SK-N-SH treated with all-trans-retinoic acid at 6 μM for 48 hours (cell line): ENCODE data around the gene DISP3.

Experiments
- ATAC-seq: fragments of 200-7000 bp; cut with Tn5 transposase; 3 replicates; pipeline ENCODE4 v1.9.1; 2020; ENCODE audit warnings: mild to moderate bottlenecking, moderate library complexity
- ARNTL ChIP-seq: fragments of 450-650 bp; formaldehyde crosslinking; IDR thresholded peaks from 2 replicates; pipeline ENCODE4 v1.5.0; 2020; ENCODE audit warnings: low read depth, mild to moderate bottlenecking, moderate library complexity, borderline replicate concordance
- CSDC2 ChIP-seq: fragments of 250-450 bp; sonication (Bioruptor Pico); IDR thresholded peaks from 2 replicates; pipeline ENCODE4 v1.5.0; 2020; ENCODE audit warnings: mild to moderate bottlenecking, moderate library complexity
- ESRRG ChIP-seq: fragments of 250-450 bp; sonication (Bioruptor Pico); IDR thresholded peaks from 2 replicates; pipeline ENCODE4 v1.6.1; 2021; ENCODE audit warnings: mild to moderate bottlenecking
- GLIS3 ChIP-seq: fragments of 250-450 bp; sonication (Bioruptor Pico); IDR thresholded peaks from 2 replicates; pipeline ENCODE4 v1.5.0; 2020; ENCODE audit warnings: mild to moderate bottlenecking, moderate library complexity
- ISL1 ChIP-seq: fragments of 250-450 bp; sonication (Bioruptor Pico); IDR thresholded peaks from 2 replicates; pipeline ENCODE4 v2.1.2; 2022; ENCODE audit warnings: mild to moderate bottlenecking, moderate library complexity
- PPARA ChIP-seq: fragments of 250-450 bp; sonication (Bioruptor Pico); IDR thresholded peaks from 2 replicates; pipeline ENCODE4 v1.5.0; 2020; ENCODE audit warnings: mild to moderate bottlenecking, borderline replicate concordance
- TCF4 ChIP-seq: fragments of 250-450 bp; sonication (Bioruptor Pico); IDR thresholded peaks from 2 replicates; pipeline ENCODE4 v1.8.0; 2021; ENCODE audit warnings: mild to moderate bottlenecking, moderate library complexity, borderline replicate concordance
- TOX ChIP-seq: fragments of 250-450 bp; sonication (Bioruptor Pico); IDR thresholded peaks from 2 replicates; pipeline ENCODE4 v1.8.0; 2021; ENCODE audit warnings: mild to moderate bottlenecking, moderate library complexity, borderline replicate concordance
- ZC3H10 ChIP-seq: fragments of 250-450 bp; sonication (Bioruptor Pico); IDR thresholded peaks from 2 replicates; pipeline ENCODE4 v1.5.1; 2021; ENCODE audit warnings: mild to moderate bottlenecking, moderate library complexity
- ZFP3 ChIP-seq: fragments of 250-450 bp; sonication (Bioruptor Pico); IDR thresholded peaks from 2 replicates; pipeline ENCODE4 v1.5.0; 2020; ENCODE audit warnings: mild to moderate bottlenecking, moderate library complexity
- ZFP30 ChIP-seq: fragments of 450-650 bp; formaldehyde crosslinking; IDR thresholded peaks from 2 replicates; pipeline ENCODE4 v1.5.0; 2022; ENCODE audit warnings: mild to moderate bottlenecking, moderate library complexity
- ZNF565 ChIP-seq: fragments of 450-650 bp; formaldehyde crosslinking; conservative IDR thresholded peaks from 2 replicates; pipeline ENCODE4 v1.5.0; 2020; ENCODE audit warnings: low read depth, mild to moderate bottlenecking, moderate library complexity
- ZNF70 ChIP-seq: fragments of 450-650 bp; formaldehyde crosslinking; IDR thresholded peaks from 2 replicates; pipeline ENCODE4 v1.5.0; 2020; ENCODE audit warnings: mild to moderate bottlenecking, moderate library complexity
- ZNF8 ChIP-seq: fragments of 450-650 bp; formaldehyde crosslinking; IDR thresholded peaks from 2 replicates; pipeline ENCODE4 v1.5.0; 2020; ENCODE audit warnings: mild to moderate bottlenecking, moderate library complexity
- TF ChIP-seq, protein P1 (sequence below): fragments of 250-450 bp; sonication (Bioruptor Pico); IDR thresholded peaks from 2 replicates; pipeline ENCODE4 v1.5.0; 2020; ENCODE audit warnings: mild to moderate bottlenecking, moderate library complexity
- TF ChIP-seq, protein P2 (sequence below): fragments of 250-450 bp; sonication (Bioruptor Pico); IDR thresholded peaks from 2 replicates; pipeline ENCODE4 v1.5.1; 2020; ENCODE audit warnings: low read depth, mild to moderate bottlenecking, moderate library complexity
- TF ChIP-seq, protein P3 (sequence below): fragments of 250-450 bp; sonication (Bioruptor Pico); IDR thresholded peaks from 2 replicates; pipeline ENCODE4 v1.5.1; 2021; ENCODE audit warnings: mild to moderate bottlenecking, moderate library complexity
- TF ChIP-seq, protein P4 (sequence below): fragments of 250-450 bp; sonication (Bioruptor Pico); IDR thresholded peaks from 2 replicates; pipeline ENCODE4 v1.8.0; 2021; ENCODE audit warnings: low read depth, mild to moderate bottlenecking, moderate library complexity, borderline replicate concordance

The DISP3 gene

DNA sequence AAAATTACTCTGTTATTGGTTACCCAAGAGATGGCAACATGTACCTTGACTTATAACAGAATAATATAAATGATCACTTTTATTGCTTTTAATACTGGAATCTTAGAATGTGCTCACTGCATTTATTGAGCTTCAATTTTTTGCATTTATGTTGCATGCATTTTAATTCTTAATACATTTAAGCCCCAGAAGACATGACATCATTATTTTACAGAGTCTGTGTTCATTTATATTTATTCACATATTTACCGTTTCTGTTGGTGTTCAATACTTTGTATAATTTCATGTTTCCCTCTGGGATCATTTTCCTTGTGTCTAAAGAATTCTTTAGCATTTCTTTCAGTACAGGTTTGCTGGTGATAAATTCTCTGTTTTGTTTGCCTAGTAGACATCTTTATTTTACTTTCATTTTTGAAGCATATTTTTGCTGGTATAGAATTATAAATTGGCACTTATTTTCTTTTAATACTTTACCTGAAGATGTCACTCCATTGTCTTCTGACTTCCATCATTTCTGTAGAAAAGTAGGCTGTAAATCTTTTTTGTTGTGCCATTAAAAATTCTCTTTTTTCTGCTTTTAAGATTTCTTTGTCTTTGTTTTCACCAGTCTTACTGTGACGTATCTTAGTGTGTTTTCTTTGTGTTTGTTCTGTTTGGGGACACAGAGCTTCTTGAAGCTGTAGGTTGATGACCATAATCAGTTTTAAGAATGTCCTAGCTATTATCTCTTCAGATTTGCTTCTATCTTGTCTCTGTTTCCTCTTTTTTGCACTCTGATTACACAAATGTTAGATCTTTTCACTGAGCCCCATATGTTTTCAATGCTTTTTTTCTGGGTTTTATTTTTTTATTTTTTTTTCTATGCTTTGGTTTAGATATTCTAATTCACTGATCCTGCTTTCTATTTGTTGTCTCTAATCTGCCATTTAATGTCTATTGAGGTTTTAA lies 26.9 kb downstream of the DISP3 start:
- ATAC-seq = no peak
- TF ChIP-seq TCF4 (CRISPR knock-in tag) = no peak
- TF ChIP-seq, protein P1, sequence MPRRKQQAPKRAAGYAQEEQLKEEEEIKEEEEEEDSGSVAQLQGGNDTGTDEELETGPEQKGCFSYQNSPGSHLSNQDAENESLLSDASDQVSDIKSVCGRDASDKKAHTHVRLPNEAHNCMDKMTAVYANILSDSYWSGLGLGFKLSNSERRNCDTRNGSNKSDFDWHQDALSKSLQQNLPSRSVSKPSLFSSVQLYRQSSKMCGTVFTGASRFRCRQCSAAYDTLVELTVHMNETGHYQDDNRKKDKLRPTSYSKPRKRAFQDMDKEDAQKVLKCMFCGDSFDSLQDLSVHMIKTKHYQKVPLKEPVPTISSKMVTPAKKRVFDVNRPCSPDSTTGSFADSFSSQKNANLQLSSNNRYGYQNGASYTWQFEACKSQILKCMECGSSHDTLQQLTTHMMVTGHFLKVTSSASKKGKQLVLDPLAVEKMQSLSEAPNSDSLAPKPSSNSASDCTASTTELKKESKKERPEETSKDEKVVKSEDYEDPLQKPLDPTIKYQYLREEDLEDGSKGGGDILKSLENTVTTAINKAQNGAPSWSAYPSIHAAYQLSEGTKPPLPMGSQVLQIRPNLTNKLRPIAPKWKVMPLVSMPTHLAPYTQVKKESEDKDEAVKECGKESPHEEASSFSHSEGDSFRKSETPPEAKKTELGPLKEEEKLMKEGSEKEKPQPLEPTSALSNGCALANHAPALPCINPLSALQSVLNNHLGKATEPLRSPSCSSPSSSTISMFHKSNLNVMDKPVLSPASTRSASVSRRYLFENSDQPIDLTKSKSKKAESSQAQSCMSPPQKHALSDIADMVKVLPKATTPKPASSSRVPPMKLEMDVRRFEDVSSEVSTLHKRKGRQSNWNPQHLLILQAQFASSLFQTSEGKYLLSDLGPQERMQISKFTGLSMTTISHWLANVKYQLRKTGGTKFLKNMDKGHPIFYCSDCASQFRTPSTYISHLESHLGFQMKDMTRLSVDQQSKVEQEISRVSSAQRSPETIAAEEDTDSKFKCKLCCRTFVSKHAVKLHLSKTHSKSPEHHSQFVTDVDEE (CRISPR knock-in tag) = no peak
- TF ChIP-seq ZNF565 (CRISPR knock-in tag) = no peak
- TF ChIP-seq, protein P2, sequence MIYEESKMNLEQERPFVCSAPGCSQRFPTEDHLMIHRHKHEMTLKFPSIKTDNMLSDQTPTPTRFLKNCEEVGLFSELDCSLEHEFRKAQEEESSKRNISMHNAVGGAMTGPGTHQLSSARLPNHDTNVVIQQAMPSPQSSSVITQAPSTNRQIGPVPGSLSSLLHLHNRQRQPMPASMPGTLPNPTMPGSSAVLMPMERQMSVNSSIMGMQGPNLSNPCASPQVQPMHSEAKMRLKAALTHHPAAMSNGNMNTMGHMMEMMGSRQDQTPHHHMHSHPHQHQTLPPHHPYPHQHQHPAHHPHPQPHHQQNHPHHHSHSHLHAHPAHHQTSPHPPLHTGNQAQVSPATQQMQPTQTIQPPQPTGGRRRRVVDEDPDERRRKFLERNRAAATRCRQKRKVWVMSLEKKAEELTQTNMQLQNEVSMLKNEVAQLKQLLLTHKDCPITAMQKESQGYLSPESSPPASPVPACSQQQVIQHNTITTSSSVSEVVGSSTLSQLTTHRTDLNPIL (CRISPR knock-in tag) = no peak
- TF ChIP-seq ZC3H10 = no peak
- TF ChIP-seq, protein P3, sequence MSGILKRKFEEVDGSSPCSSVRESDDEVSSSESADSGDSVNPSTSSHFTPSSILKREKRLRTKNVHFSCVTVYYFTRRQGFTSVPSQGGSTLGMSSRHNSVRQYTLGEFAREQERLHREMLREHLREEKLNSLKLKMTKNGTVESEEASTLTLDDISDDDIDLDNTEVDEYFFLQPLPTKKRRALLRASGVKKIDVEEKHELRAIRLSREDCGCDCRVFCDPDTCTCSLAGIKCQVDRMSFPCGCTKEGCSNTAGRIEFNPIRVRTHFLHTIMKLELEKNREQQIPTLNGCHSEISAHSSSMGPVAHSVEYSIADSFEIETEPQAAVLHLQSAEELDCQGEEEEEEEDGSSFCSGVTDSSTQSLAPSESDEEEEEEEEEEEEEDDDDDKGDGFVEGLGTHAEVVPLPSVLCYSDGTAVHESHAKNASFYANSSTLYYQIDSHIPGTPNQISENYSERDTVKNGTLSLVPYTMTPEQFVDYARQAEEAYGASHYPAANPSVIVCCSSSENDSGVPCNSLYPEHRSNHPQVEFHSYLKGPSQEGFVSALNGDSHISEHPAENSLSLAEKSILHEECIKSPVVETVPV (CRISPR knock-in tag) = no peak
- no peak for TF ChIP-seq ESRRG (CRISPR knock-in tag)
- no peak for TF ChIP-seq ZFP3 (CRISPR knock-in tag)
- TF ChIP-seq TOX = no peak
- TF ChIP-seq ISL1 (CRISPR knock-in tag) = no peak
- TF ChIP-seq CSDC2 (CRISPR knock-in tag) = no peak
- no peak for TF ChIP-seq ZNF8 (CRISPR knock-in tag)
- TF ChIP-seq, protein P4, sequence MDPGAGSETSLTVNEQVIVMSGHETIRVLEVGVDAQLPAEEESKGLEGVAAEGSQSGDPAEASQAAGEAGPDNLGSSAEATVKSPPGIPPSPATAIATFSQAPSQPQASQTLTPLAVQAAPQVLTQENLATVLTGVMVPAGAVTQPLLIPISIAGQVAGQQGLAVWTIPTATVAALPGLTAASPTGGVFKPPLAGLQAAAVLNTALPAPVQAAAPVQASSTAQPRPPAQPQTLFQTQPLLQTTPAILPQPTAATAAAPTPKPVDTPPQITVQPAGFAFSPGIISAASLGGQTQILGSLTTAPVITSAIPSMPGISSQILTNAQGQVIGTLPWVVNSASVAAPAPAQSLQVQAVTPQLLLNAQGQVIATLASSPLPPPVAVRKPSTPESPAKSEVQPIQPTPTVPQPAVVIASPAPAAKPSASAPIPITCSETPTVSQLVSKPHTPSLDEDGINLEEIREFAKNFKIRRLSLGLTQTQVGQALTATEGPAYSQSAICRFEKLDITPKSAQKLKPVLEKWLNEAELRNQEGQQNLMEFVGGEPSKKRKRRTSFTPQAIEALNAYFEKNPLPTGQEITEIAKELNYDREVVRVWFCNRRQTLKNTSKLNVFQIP = no peak
- no peak for TF ChIP-seq PPARA (CRISPR knock-in tag)
- TF ChIP-seq ZFP30 (CRISPR knock-in tag) = no peak

DNA sequence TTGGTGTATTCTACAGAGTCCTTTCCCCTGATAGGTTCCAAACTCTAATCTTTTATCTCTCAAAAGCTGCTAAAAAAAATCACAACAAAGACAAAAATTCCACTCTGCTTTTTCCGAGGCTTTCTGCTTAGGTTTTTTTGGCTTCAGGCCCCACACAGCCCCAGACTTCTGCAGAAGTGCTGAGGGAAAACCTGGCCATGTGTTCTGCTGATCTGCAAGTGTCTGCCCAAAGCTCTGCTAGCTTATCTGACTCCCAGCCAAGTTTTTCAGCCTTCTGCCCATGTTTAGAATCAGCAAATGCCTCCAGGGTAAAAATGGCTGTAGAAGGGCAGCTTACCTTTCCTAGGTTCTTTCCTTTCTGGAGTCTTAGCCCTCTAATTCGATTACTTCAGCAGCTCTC lies 28.4 kb downstream of the DISP3 start:
- TF ChIP-seq GLIS3 (CRISPR knock-in tag) (no peak), ZNF565 (CRISPR knock-in tag) (no peak), ZNF70 (no peak), TOX (no peak)
- ATAC-seq = no peak

DNA sequence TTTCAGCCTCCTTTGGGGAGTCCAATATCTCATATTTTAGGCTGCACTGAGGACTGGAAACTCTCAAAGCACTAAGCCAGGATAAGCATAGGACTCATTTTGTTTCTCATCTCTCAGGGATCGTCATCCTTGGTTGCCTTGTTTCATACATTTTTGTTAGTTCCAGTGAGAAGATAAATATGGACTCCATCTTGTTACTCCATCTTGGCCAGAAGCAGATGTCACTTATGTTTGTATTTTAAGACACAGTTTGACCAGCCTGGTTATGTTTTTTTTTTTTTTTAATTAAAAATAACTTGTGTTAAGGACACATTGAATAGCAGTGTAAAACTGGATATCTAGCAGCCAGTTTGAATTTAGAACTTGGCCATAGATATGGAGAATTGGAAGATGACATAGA lies 34.7 kb downstream of the DISP3 start:
- no peak for TF ChIP-seq ISL1 (CRISPR knock-in tag)
- TF ChIP-seq ARNTL (CRISPR knock-in tag) = no peak
- TF ChIP-seq, protein P1 (CRISPR knock-in tag) = no peak
- TF ChIP-seq ZC3H10 = no peak
- TF ChIP-seq ZFP3 (CRISPR knock-in tag) = no peak
- no peak for TF ChIP-seq ZNF8 (CRISPR knock-in tag)
- ATAC-seq = no peak
